Epithelial cell of esophagus (primary cell): ENCODE data around the gene TTC13.

Source experiments
- DNase-seq: peaks from one replicate; pipeline ENCODE4 v3.0.0; 2010; ENCODE audit warnings: low read depth
- H3K4me3 ChIP-seq: 2 replicates; pipeline ENCODE4 v1.5.1; 2011; ENCODE audit warnings: mild to moderate bottlenecking, low read length, control low read depth
- TF ChIP-seq, protein P1 (sequence below): IDR thresholded peaks from 2 replicates; pipeline ENCODE4 v1.5.1; 2011; ENCODE audit warnings: low read depth, mild to moderate bottlenecking, low read length, control low read depth, inconsistent platforms; ENCODE audit not compliant: insufficient read depth; ENCODE audit errors: missing control alignments

Gene TTC13

DNA sequence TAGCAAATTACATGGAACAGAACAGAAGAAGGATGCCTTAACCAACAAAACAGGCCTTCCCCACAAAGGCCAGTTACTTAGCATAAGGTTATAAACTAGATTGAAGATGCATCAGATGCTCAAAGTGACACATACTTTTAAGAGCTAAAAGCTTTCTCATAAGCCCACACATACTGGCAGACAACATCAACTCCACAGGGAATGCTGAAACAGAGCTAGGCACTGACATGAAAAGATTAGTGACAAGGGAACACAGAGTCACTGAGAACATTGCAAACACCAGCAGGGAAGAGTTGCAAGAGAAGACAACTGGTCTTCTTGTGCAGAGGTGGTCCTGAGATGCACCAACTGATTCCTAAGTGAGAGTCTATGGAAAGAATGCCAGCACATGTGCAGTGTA lies 6.9 kb downstream of the TTC13 start:
- DNase-seq, result no peak
- TF ChIP-seq, protein P1, sequence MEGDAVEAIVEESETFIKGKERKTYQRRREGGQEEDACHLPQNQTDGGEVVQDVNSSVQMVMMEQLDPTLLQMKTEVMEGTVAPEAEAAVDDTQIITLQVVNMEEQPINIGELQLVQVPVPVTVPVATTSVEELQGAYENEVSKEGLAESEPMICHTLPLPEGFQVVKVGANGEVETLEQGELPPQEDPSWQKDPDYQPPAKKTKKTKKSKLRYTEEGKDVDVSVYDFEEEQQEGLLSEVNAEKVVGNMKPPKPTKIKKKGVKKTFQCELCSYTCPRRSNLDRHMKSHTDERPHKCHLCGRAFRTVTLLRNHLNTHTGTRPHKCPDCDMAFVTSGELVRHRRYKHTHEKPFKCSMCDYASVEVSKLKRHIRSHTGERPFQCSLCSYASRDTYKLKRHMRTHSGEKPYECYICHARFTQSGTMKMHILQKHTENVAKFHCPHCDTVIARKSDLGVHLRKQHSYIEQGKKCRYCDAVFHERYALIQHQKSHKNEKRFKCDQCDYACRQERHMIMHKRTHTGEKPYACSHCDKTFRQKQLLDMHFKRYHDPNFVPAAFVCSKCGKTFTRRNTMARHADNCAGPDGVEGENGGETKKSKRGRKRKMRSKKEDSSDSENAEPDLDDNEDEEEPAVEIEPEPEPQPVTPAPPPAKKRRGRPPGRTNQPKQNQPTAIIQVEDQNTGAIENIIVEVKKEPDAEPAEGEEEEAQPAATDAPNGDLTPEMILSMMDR, result no peak
- H3K4me3 ChIP-seq, result no peak overlapping the region

DNA sequence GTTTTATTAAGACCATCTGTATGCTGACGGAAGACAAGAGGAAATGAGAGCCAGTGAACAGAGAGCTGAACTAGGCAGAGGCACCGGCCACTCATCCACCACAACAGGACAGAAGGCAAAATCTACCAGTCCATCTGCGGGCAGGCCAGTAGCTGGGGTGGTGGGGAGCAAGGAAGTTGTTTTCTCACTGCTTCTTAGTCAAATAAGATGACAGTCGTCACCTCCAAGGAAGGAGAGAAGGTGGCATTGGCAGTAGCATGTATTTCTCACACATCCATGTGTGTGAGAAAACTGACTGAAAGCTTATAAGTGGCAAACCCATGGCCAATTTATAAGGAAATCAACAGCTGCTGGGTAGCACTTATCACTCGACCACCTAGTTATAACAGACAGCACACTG lies 8.2 kb downstream of the TTC13 start:
- TF ChIP-seq, protein P1, result no peak
- no peak for DNase-seq
- no peak overlapping the region for H3K4me3 ChIP-seq

DNA sequence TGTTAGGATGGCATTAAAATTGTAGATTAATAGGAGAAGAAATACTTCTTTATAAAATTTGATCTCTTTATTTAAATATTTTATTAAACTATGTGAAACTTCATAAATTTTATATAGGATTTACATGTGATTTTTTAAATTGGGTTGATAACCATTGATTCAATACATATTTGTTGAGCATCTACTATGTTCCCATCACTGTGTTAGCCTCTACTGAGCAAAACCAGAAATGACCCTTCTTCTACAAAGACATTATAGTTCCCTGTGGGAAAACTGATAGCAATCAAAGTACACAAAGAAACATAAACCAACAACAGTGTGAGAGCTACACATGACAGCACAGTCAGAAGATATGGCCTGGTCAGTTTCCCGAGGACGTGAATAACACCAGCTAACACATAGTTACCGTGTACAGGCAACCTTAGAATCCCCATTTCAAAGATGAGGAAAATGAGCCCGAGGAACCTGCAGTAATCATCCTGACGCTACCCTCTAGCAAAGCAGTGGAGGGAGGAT lies 12.2 kb downstream of the TTC13 start:
- TF ChIP-seq, protein P1, result no peak
- DNase-seq, result no peak

DNA sequence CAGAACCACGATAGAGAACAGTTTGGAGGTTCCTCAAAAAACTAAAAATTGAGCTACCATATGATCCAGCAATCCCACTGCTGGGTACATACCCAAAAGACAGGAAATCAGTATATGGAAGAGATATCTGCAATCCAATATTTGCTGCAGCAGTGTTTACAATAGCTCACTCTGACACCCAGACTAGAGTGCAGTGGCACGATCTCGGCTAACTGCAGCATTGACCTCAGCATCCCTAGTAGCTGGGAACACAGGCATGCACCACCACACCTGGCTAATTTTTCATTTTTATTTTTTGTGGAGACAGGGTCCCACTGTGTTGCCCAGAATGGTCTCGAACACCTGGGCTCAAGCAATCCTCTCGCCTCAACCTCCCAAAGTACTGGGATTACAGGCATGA lies 13.1 kb downstream of the TTC13 start:
- TF ChIP-seq, protein P1, result no peak
- H3K4me3 ChIP-seq, result no peak overlapping the region
- DNase-seq, result no peak

More for the DNA sequence above, 12.2 kb downstream of the TTC13 start:
- no peak overlapping the region for H3K4me3 ChIP-seq

DNA sequence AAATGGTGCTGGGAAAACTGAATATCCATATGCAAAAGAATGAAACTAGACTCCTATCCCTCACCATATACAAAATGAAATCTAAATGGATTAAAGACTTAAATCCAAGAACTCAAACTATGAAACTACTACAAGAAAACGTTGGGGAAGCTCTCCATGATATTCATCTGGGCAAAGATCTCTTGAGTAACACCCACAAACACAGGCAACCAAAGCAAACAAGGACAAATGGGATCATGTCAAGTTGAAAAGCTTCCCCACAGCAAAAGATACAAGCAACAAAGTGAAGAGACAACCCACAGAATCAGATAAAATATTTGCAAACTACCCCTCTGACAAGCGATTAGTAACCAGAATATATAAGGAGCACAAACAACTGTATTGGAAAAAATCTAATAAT lies 13.8 kb downstream of the TTC13 start:
- TF ChIP-seq, protein P1, result no peak
- H3K4me3 ChIP-seq, result no peak overlapping the region
- DNase-seq, result no peak

DNA sequence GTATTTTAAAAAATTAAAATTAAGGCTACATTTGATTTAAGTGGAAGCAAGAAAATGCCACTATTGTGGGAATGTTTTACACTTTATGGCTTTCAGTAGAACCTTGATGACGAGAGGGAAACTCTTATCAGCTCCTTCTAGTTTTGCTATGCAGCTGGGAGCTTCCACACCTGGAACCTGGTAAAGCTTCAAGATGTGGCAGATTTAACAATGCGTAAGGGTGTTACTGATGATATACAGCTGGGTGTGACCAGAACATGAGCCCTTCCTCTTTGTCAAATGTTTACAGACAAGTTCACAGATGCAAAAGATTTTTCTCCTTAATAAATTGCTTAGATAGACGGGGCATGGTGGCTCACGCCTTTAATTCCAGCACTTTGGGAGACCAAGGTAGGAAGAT lies 20.3 kb downstream of the TTC13 start:
- TF ChIP-seq, protein P1, result no peak
- H3K4me3 ChIP-seq, result no peak overlapping the region
- DNase-seq, result no peak

DNA sequence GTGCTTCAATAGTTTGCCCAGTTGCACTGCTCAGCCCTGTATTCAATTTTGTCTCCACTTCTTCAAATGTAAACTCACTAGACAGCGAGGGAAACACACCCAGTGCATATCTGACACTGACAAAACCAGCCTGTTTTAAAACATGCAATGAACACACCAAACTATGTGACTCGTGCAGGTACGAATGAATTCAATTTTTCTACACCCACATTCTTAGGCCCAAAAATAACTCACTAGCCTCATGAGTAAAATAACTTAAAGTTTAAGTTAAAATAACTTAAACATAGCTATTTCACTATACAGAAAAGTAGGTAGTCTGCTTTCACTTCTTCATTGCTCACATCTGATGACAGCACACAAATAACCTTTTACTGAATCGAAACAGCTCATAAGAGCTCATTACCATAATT lies 21.1 kb downstream of the TTC13 start:
- no peak overlapping the region for H3K4me3 ChIP-seq
- TF ChIP-seq, protein P1, result no peak
- no peak for DNase-seq
